ENCODE data around the gene SLAMF7.

DNA sequence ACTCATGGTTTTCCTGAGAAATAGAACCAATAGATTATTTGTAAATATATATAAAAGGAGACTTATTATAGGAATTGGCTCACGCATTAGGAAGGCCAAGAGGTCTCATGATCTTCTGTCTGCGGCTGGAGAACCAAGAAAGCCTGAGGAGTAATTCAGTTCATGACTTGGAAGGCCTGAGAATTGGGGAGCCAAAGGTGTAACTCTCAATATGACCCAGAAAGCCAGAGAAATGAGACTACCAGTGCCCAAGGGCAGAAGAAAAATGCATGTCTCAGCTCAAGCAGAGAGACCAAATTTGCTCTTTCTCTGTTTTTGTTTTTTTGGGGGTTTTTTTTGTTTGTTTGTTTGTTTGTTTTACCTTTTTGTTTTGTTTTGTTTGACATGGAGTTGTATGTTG is 19.5 kb downstream of the SLAMF7 start:
- TF ChIP-seq, protein P1, sequence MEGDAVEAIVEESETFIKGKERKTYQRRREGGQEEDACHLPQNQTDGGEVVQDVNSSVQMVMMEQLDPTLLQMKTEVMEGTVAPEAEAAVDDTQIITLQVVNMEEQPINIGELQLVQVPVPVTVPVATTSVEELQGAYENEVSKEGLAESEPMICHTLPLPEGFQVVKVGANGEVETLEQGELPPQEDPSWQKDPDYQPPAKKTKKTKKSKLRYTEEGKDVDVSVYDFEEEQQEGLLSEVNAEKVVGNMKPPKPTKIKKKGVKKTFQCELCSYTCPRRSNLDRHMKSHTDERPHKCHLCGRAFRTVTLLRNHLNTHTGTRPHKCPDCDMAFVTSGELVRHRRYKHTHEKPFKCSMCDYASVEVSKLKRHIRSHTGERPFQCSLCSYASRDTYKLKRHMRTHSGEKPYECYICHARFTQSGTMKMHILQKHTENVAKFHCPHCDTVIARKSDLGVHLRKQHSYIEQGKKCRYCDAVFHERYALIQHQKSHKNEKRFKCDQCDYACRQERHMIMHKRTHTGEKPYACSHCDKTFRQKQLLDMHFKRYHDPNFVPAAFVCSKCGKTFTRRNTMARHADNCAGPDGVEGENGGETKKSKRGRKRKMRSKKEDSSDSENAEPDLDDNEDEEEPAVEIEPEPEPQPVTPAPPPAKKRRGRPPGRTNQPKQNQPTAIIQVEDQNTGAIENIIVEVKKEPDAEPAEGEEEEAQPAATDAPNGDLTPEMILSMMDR (optimal IDR thresholded peaks at IDR 0.05 in 1 of 3, IDR thresholded peaks at IDR 0.05 in 1 of 3, conservative IDR thresholded peaks at IDR 0.05 in 1 of 3; ENCODE audit: extremely low read depth in 1 of 3, insufficient read depth in 2 of 3, low read length in 3 of 3), result no peak
- no peak for TF ChIP-seq EZH2 (IDR thresholded peaks at IDR 0.05; ENCODE audit: low read length)
